Metanephros (tissue), 2 donors: ENCODE results near the gene CNTLN. TPM values are rescaled to one million over a fixed set of nuclear protein-coding genes. Genes with fewer than 3 reads are reported as not detected.

Source experiments
- small RNA-seq: library from RNA; depleted of rRNA; stranded (forward); fragments of <200 nt; gene quantifications from one replicate; pipeline ENCODE3, GENCODE V24; 2014; ENCODE audit warnings: low replicate concordance
- total RNA-seq: library from RNA; depleted of rRNA; stranded (reverse); fragments of >200 nt; gene quantifications from one replicate; pipeline ENCODE4 v1.2.3, GENCODE V29; 2014

The CNTLN gene
- total RNA-seq, result 13.8 TPM

DNA sequence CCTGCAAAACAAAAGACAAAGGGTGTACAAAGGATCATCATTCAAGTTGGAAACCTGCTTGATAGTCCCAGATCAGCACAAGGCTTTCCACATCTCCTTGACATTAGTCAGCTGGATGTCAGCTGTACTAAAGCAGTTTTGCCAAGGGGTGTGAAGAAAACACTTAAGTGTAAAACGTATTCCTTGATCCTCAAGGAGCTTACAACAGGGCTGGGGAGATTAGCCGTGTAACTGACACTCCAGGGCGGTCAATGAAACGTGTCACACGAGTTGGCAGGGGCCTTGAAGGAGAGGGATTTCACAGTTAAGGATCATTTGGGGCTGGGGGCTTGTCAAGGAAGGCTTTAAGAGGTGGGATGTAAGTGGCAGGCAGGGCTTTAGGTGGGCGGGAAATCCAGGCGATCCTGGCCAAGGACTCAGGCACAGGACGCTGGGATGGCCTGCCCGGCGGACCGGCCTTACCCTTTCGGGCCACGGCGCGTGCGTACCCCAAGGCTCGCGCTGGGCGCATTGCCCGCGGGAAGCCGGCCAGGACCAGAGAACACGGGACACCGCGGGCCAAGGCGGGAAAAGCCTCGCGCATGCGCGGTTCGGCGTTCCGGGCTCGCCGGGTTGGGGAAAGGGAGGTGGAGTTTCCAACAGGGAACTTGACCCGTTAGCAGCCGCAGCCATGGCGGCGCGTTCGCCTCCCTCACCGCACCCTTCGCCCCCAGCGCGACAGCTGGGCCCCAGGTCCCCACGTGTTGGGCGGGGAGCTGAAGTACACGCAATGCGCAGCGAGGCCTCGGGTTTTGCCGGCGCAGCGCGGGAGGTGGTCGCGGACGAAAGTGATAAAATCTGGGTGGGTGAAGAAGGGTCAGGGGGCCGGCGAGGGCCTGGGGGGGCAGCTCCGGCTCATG is at the start of gene CNTLN:
TSS of gene CNTLN (plus strand) at position 645 of the 899 bp plus-strand sequence. CDS start at position 671, 26 bp downstream.

Small RNA genes lying within 50 kb of the gene (small RNA-seq; reads per million reads assigned to genes)
- gene RPS29P33, result not detected
